RWPE2 (cell line): Measurements from ENCODE around the gene HECTD4.

Experiments used
- ATAC-seq: fragments of 200-7000 bp; cut with Tn5 transposase; 3 replicates; pipeline ENCODE4 v1.9.1; 2021; ENCODE audit warnings: low read depth
- DNase-seq: peaks from one replicate; pipeline ENCODE4 v3.0.0-alpha.2; 2020; ENCODE audit warnings: low spot score
- H3K27ac ChIP-seq: fragments of 450-650 bp; 2 replicates; pipeline ENCODE4 v1.5.1; 2017; ENCODE audit warnings: mild to moderate bottlenecking; ENCODE audit not compliant: poor library complexity, severe bottlenecking
- H3K27me3 ChIP-seq: fragments of 250-450 bp; sonication (Bioruptor Pico); 2 replicates; pipeline ENCODE4 v1.5.1; 2021; ENCODE audit warnings: mild to moderate bottlenecking, moderate library complexity; ENCODE audit not compliant: insufficient read depth, poor library complexity, severe bottlenecking
- H3K36me3 ChIP-seq: fragments of 250-450 bp; sonication (Bioruptor Pico); 2 replicates; pipeline ENCODE4 v1.5.1; 2020; ENCODE audit warnings: low read depth, mild to moderate bottlenecking, moderate library complexity
- H3K4me1 ChIP-seq: fragments of 250-450 bp; sonication (Bioruptor Pico); 2 replicates; pipeline ENCODE4 v1.5.1; 2021; ENCODE audit warnings: mild to moderate bottlenecking, moderate library complexity; ENCODE audit not compliant: insufficient read depth, poor library complexity, severe bottlenecking
- H3K4me3 ChIP-seq: fragments of 250-450 bp; sonication (Bioruptor Pico); 2 replicates; pipeline ENCODE4 v1.5.1; 2021; ENCODE audit warnings: mild to moderate bottlenecking, moderate library complexity; ENCODE audit not compliant: severe bottlenecking
- H3K9me3 ChIP-seq: fragments of 250-450 bp; sonication (Bioruptor Pico); 2 replicates; pipeline ENCODE4 v1.5.1; 2021; ENCODE audit warnings: mild to moderate bottlenecking, moderate library complexity; ENCODE audit not compliant: severe bottlenecking
- CTCF ChIP-seq: fragments of 450-650 bp; IDR thresholded peaks from one replicate; pipeline ENCODE4 v1.5.1; 2017; ENCODE audit warnings: mild to moderate bottlenecking, moderate library complexity; ENCODE audit not compliant: poor library complexity, severe bottlenecking

Gene HECTD4

GRCh38 chr12:112236786-112237185 lies 145.4 kb downstream of the HECTD4 start:
- H3K4me3 ChIP-seq = no peak overlapping the region
- H3K27me3 ChIP-seq = no peaks in the 10 kb centered on the region
- no peak for TF ChIP-seq CTCF
- H3K9me3 ChIP-seq = no peaks in the 10 kb centered on the region
- peaks cover 53% of the 10 kb centered on the region for H3K36me3 ChIP-seq
- ATAC-seq = no peak
- DNase-seq = no peak
- H3K27ac ChIP-seq = no peak overlapping the region
- no peaks in the 10 kb centered on the region for H3K4me1 ChIP-seq

DNA sequence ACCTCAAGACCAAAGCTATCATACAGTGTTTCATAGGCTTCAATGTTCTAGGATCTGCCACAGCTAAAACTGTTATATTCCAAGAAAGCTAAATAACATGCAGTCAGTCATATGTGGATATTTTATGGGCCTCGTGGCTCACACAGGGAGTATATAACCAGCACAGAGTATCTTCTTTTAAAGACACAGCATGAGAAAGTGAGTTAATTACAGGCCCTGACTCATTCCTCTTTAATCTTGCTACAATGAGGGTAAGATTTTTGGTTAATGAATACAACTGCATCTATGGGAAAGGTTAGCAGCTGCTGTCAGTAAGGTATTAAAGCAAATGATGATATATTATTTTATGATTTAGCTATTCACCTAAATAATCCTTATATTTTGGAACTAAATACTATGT lies 145.8 kb downstream of the HECTD4 start:
- no peaks in the 10 kb centered on the region for H3K27me3 ChIP-seq
- peaks cover 53% of the 10 kb centered on the region for H3K36me3 ChIP-seq
- DNase-seq (no peak), ATAC-seq (no peak)
- no peaks in the 10 kb centered on the region for H3K4me1 ChIP-seq
- no peak for TF ChIP-seq CTCF
- H3K4me3 ChIP-seq = no peak overlapping the region
- H3K9me3 ChIP-seq = no peaks in the 10 kb centered on the region
- H3K27ac ChIP-seq = no peak overlapping the region

GRCh38 chr12:112234303-112234702 lies 147.9 kb downstream of the HECTD4 start:
- Histone ChIP-seq H3K4me3 (no peak overlapping the region), H3K4me1 (no peaks in the 10 kb centered on the region), H3K27me3 (no peaks in the 10 kb centered on the region), H3K9me3 (no peaks in the 10 kb centered on the region), H3K36me3 (peaks cover 69% of the 10 kb centered on the region), H3K27ac (no peak overlapping the region)
- no peak for TF ChIP-seq CTCF
- DNase-seq (no peak), ATAC-seq (no peak)

- H3K9me3 ChIP-seq = no peaks in the 10 kb centered on the region
- no peak for TF ChIP-seq CTCF
- H3K4me1 ChIP-seq = no peaks in the 10 kb centered on the region
- H3K36me3 ChIP-seq = peaks cover 71% of the 10 kb centered on the region
- no peak overlapping the region for H3K4me3 ChIP-seq
- H3K27me3 ChIP-seq = no peaks in the 10 kb centered on the region
- no peak overlapping the region for H3K27ac ChIP-seq
- no peak for DNase-seq
- no peak for ATAC-seq
These were observed 149.0 kb downstream of the HECTD4 start for GRCh38 chr12:112233242-112233641.

- H3K4me1 ChIP-seq = no peaks in the 10 kb centered on the region
- H3K9me3 ChIP-seq = no peaks in the 10 kb centered on the region
- peaks cover 68% of the 10 kb centered on the region for H3K36me3 ChIP-seq
- DNase-seq (no peak), ATAC-seq (no peak)
- no peaks in the 10 kb centered on the region for H3K27me3 ChIP-seq
- no peak overlapping the region for H3K4me3 ChIP-seq
- no peak for TF ChIP-seq CTCF
- H3K27ac ChIP-seq = no peak overlapping the region
These were observed 152.1 kb downstream of the HECTD4 start for GRCh38 chr12:112230136-112230535.
